Stimulated activated memory B cell treated with anti-CD40 and anti-IgM and Interleukin-4, amounts not matched to agents 10 μg/mL and 1 μg/mL and 100 μg/mL, for 72 hours (primary cell): ENCODE results near the gene TARS1.
A peak's percentile ranks its signal among the peaks of the same experiment; 100 is the strongest.
"Not testable (repeated sequence)": the region's sequence is repeated elsewhere in the genome, so short reads cannot be mapped to it uniquely, and the experiment has no call there.

Experiments used
- ATAC-seq: fragments of 150-1000 bp; cut with Tn5 transposase; 2 replicates; pipeline ENCODE4 v1.10.0; 2021
- H3K27ac Mint-ChIP-seq: one replicate; pipeline ENCODE4 v1.8.0; 2022; ENCODE audit warnings: mild to moderate bottlenecking, mixed read lengths
- H3K27me3 Mint-ChIP-seq: one replicate; pipeline ENCODE4 v1.8.0; 2022; ENCODE audit warnings: mixed read lengths
- H3K36me3 Mint-ChIP-seq: one replicate; pipeline ENCODE4 v1.8.0; 2022; ENCODE audit warnings: mixed read lengths
- H3K4me1 Mint-ChIP-seq: one replicate; pipeline ENCODE4 v1.8.0; 2022; ENCODE audit warnings: mixed read lengths
- H3K4me3 Mint-ChIP-seq: one replicate; pipeline ENCODE4 v1.8.0; 2022; ENCODE audit warnings: mild to moderate bottlenecking, moderate library complexity, mixed read lengths
- H3K9me3 Mint-ChIP-seq: one replicate; pipeline ENCODE4 v1.8.0; 2022; ENCODE audit warnings: mixed read lengths

The TARS1 gene

DNA sequence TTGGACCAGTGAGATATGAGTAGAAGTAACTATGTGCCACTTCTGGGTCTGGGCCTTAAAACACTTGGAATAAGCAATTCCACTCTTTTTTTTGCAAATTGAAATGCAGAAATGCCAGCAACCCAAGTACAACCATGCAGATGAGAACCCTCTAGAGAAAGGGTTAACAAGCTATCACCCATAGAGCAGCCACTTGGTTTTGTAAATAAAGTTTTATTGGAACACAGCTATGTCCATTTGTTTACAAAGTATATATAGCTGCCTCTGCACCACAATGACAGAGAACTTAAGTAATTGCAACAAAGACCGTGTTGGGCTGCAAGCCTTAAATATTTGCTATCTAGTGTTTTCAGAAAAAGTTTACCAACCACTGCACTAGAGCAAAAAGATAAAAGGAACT, 9.8 kb upstream of the TARS1 start:
- no peak for ATAC-seq
- H3K36me3 Mint-ChIP-seq, result no peaks in the 10 kb centered on the region
- H3K27me3 Mint-ChIP-seq, result peaks cover 31% of the 10 kb centered on the region
- no peak overlapping the region for H3K27ac Mint-ChIP-seq
- H3K9me3 Mint-ChIP-seq, result peaks cover 3% of the 10 kb centered on the region
- H3K4me3 Mint-ChIP-seq, result no peak overlapping the region
- peaks cover 5% of the 10 kb centered on the region for H3K4me1 Mint-ChIP-seq

DNA sequence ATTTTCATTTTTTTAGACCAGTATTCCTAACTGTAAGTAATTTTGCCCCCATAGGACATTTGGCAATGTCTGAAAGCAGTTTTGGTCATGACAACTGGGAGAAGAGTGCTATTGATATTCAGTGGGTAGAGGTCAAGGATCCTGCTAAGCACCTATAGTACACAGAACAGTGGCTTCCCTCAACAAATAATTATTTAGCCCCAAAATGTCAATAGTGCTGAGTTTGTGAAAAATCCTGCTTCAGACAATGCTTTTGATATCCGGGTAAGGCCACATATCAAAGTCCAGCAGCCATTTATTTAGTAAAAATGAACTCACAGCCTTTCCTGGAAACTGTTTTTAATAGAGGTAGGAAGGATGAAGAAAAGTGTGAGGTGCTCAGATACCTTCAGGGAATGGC, 8.1 kb upstream of the TARS1 start:
- peaks cover 8% of the 10 kb centered on the region for H3K4me1 Mint-ChIP-seq
- no peaks in the 10 kb centered on the region for H3K36me3 Mint-ChIP-seq
- peaks cover 3% of the 10 kb centered on the region for H3K9me3 Mint-ChIP-seq

DNA sequence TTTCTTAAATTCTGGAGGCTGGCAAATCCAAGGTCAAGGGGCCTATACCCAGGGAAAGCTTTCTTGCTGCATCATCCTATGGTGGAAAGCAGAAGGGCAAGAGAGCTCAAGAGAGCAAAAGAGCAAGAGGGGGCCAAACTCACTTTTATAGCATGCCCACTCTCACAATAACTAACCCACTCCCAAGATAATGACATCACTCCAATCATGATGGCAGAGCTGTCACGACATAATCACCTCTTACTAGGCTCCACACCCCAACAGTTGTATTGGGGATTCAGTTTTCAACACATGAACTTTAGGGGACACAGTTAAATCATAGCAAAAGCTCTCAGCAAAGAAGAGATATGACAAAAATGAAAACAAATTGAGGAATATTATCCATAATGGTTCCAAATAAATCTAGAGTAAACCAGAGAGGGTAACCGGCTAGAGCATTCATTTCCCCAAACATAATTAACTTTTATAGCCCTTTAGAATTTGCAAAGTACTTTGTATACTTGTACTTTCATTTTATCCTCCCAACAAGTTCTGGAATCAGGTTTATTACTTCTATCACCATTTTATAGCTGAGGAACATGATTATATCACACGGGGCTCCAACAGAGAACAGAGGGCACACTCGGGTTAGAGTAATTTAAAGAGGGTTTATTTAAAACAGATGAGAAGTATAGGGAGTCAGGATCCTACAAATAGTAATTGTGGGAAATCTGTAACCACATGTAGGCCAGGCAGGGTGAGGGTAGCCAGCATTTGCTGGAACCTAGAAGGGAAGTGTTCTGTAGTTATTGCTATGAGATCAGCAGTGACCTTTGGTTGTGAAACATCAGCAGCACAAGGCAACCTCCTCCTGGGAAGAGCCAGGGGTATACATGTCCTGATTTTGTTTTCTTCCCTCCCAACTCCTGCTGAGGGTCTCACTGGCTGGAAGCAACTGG, 7.2 kb upstream of the TARS1 start:
- ATAC-seq, result no peak
- H3K27ac Mint-ChIP-seq, result no peak overlapping the region

More for the DNA sequence above, 8.1 kb upstream of the TARS1 start:
- no peak for ATAC-seq
- H3K4me3 Mint-ChIP-seq, result no peak overlapping the region
- H3K27ac Mint-ChIP-seq, result no peak overlapping the region
- peaks cover 20% of the 10 kb centered on the region for H3K27me3 Mint-ChIP-seq

DNA sequence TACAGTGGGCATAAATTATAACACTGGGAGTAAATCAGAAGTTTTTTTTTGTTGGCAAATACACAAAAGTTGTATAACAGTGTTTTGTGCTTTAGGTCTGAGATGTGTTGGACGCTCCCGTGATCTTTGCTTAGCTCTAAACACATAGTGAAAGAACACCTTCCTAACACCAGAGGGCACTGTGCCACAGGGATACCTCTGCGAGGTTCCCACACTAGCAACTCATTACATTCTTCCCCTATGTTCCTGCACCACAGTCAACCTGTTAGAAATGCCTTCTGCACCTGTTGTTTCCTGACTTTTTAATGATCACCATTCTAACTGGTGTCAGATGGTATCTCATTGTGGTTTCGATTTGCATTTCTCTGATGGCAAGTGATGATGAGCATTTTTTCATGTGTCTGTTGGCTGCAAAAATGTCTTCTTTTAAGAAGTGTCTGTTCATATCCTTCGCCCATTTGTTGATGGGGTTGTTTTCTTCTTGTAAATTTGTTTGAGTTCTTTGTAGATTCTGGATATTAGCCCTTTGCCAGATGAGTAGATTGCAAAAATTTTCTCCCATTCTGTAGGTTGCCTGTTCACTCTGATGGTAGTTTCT, 4.8 kb upstream of the TARS1 start:
- not testable (repeated sequence) for H3K4me1 Mint-ChIP-seq, H3K27ac Mint-ChIP-seq, H3K9me3 Mint-ChIP-seq, H3K27me3 Mint-ChIP-seq, H3K36me3 Mint-ChIP-seq, H3K4me3 Mint-ChIP-seq
- ATAC-seq, result peak; percentile 58

More for the DNA sequence above, 7.2 kb upstream of the TARS1 start:
- H3K9me3 Mint-ChIP-seq, result peaks cover 3% of the 10 kb centered on the region
- no peaks in the 10 kb centered on the region for H3K36me3 Mint-ChIP-seq
- peaks cover 11% of the 10 kb centered on the region for H3K27me3 Mint-ChIP-seq
- peaks cover 8% of the 10 kb centered on the region for H3K4me1 Mint-ChIP-seq
- H3K4me3 Mint-ChIP-seq, result no peak overlapping the region

DNA sequence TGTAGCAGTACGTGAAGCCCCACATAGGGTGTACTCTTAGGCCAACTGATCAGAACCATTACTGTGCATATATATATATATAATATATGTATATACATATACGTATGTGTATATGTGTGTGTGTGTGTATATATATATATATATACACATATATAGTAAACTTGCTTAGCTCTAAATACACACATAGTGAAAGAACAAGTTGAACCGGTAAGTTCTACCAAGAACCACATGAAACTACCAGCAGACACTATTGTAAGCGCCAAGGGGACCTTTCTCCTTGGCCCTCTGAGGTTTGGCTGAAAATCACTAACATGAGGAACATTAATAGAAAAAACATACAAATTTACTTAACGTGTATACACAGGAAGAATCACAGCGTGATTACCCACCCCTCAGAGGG, 1.8 kb upstream of the TARS1 start:
- ATAC-seq, result no peak
- H3K27me3 Mint-ChIP-seq, result no peaks in the 10 kb centered on the region
- peaks cover 20% of the 10 kb centered on the region for H3K4me1 Mint-ChIP-seq
- no peak overlapping the region for H3K27ac Mint-ChIP-seq
- no peak overlapping the region for H3K4me3 Mint-ChIP-seq
- H3K9me3 Mint-ChIP-seq, result no peaks in the 10 kb centered on the region
- no peaks in the 10 kb centered on the region for H3K36me3 Mint-ChIP-seq

DNA sequence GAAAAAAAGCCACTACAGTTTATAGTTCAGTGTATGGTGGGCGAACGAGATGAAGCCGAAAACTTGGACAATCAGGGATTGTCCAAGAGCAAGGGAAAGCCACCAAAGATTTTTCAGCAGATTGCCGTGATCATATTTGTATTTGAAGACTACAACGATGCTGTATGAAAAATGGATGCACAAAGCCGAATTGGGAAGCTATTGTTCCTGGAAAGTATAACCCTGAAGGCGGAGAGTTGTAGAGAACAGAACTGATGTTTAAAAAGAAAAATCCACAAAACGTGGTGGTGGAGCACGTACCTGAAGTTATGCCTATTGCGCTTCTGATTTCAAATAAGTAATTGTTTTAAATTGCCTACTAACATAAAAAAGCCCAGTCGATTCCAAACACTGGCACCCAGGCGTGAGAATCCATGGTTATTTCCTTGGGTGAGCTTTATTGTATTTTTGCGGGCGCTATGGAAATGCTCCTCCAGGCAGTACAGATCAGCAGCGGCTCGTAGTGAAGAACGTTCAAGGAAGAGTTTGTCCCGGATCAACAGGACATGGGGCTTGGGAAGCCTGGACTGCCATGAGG, 772 bp upstream of the TARS1 start:
- Mint-ChIP-seq H3K36me3 (peaks cover 8% of the 10 kb centered on the region), H3K27me3 (no peaks in the 10 kb centered on the region), H3K27ac (no peak overlapping the region), H3K4me1 (peaks cover 29% of the 10 kb centered on the region), H3K4me3 (no peak overlapping the region), H3K9me3 (no peaks in the 10 kb centered on the region)
- no peak for ATAC-seq

DNA sequence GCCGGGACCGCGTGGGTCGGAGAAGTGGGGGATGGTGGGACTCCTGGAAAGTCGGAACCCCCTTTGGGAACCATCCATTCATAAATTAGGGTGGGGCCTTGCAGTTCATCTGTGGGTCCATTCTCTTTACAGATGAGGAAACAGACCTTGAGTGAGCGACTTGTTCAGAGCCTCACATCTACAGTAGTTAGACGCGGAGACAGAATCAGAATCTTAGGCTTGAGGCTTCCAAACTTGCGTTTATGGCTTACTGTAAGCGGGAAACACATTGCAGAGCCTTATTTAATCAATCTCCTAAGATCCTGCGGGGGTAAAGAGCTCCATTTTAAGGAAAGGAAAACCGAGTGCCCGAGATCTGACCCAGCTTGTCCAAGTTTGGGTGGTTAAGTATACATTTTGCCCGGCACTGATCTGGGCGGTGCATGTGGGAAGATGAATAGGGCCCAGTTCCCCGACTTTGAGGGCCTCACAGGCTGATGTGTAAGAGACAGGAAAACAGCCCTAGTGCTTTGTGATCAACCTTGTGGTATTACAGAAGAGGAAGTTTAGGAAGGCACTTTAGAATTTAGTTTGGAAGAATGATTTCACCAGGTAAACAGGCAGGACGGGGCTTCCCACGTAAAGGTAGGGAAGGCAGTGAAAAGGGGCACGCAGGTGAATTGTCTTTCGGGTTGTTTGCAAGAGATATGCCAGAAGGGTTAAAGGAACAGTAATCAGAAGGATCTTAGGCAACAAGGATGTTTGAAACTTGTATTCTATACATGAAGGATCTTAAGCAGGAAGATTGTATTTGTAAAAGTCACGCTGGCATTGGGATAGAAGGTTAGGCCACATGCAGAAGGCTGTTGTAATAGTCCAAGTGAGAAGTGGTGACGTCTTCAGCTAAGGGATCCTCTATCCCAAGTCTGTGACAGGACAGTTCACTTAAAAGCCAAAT, 744 bp downstream of the TARS1 start:
- no peaks in the 10 kb centered on the region for H3K27me3 Mint-ChIP-seq
- H3K4me1 Mint-ChIP-seq, result peaks cover 32% of the 10 kb centered on the region
- H3K27ac Mint-ChIP-seq, result no peak overlapping the region
- no peak overlapping the region for H3K4me3 Mint-ChIP-seq
- peak; percentile 70 for ATAC-seq
- peaks cover 23% of the 10 kb centered on the region for H3K36me3 Mint-ChIP-seq
- H3K9me3 Mint-ChIP-seq, result no peaks in the 10 kb centered on the region

DNA sequence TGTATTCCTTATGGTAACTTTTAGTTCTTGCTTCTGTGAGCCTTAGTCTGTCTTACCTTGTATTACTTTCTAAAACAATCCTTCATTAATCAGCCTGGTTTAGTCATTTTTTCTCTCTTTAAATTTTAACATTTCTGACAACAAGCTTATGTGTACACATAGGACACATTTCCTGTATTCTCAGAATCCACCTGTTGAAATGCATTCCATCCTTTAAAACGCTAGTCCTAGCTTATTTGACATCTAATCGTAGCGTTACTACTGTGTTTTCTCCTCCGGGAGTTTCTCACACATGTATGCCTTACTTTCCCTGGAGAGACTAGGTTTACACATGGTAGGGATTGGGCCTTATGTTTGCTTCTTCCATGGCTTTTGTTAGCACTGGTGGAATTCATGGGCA, 3.8 kb downstream of the TARS1 start:
- Mint-ChIP-seq H3K4me1 (peaks cover 39% of the 10 kb centered on the region), H3K4me3 (no peak overlapping the region), H3K27ac (no peak overlapping the region), H3K9me3 (no peaks in the 10 kb centered on the region), H3K27me3 (no peaks in the 10 kb centered on the region), H3K36me3 (peaks cover 41% of the 10 kb centered on the region)
- ATAC-seq, result no peak

DNA sequence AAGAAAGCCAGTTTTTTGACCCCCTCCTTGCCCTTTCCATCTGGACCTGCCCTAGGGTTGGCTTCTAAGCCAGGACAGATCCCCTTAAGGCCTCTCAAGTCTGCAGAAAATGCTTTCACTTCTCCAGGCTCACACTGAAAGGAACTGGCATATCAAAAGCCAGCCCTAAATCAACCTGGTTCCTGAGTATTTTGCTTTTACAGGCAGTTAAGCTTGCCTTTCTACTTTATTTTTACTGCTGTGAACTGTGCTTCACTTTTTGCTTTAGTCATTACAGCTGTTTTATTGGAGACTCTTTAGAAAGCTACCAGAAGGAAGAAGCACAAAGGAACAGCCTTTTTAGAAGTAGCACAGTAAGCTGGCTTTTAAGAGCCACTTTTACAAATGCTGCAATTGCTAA, 5.0 kb downstream of the TARS1 start:
- Mint-ChIP-seq H3K4me1 (peaks cover 39% of the 10 kb centered on the region), H3K27ac (no peak overlapping the region), H3K9me3 (no peaks in the 10 kb centered on the region), H3K27me3 (no peaks in the 10 kb centered on the region), H3K36me3 (peaks cover 41% of the 10 kb centered on the region), H3K4me3 (no peak overlapping the region)
- ATAC-seq, result no peak

DNA sequence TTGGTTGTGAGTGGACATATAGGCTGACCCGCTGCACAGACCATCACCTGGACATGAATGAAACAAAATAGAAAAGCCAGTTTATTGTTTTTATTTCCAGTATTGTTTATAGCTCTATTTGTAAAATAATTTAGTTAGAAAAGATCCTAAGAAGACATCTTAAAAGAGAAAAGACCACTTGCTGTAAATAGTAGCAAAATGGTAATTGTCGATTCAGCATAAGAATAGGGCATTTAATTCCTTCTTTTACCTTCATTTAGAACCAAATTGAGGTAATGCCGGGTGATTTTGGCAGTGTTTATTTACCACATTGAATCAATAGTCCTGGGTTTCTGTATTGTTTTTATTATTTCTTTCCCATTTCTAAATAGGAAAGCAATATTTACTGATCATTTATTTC, 7.4 kb downstream of the TARS1 start:
- no peaks in the 10 kb centered on the region for H3K9me3 Mint-ChIP-seq
- H3K4me1 Mint-ChIP-seq, result peaks cover 31% of the 10 kb centered on the region
- H3K27ac Mint-ChIP-seq, result no peak overlapping the region
- H3K4me3 Mint-ChIP-seq, result no peak overlapping the region
- ATAC-seq, result no peak
- H3K36me3 Mint-ChIP-seq, result peaks cover 46% of the 10 kb centered on the region
- H3K27me3 Mint-ChIP-seq, result no peaks in the 10 kb centered on the region

DNA sequence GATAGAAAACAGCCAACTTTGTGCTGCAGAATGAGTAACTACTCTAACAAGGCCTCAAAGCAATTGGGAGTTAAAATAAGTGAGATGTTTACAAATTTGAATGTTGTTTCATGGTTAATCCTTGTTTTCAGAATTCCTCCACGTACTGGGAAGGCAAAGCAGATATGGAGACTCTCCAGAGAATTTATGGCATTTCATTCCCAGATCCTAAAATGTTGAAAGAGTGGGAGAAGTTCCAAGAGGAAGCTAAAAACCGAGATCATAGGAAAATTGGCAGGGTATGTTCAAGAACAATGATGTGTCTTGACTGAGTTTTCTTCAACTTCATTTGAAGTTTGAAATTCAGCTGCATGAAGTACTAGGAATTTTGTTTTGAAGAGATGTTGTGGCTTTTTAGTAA, 16.4 kb downstream of the TARS1 start:
- no peak overlapping the region for H3K4me3 Mint-ChIP-seq
- H3K27me3 Mint-ChIP-seq, result no peaks in the 10 kb centered on the region
- peaks cover 46% of the 10 kb centered on the region for H3K36me3 Mint-ChIP-seq
- H3K9me3 Mint-ChIP-seq, result no peaks in the 10 kb centered on the region
- no peaks in the 10 kb centered on the region for H3K4me1 Mint-ChIP-seq
- no peak overlapping the region for H3K27ac Mint-ChIP-seq
- no peak for ATAC-seq

DNA sequence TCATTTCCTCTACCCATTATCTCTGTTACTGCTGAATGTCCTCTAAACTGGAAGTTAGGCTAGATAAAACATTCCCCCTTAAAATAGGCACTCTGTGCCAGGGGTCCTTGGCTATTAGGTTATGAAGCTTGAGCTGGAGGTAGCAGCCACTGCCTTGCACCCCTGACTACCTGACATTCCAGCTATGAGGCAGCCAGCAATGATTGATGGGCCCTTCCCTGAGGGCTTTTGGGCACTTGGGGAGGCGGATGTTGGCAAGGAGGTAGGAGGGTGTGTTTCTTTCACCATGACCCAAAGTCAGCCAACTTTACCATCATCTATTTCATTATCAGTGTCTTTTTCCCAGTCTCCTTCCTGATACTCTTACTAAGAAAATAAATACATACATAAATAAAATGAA, 17.1 kb downstream of the TARS1 start:
- peaks cover 45% of the 10 kb centered on the region for H3K36me3 Mint-ChIP-seq
- no peak for ATAC-seq
- no peak overlapping the region for H3K4me3 Mint-ChIP-seq
- H3K27me3 Mint-ChIP-seq, result no peaks in the 10 kb centered on the region
- H3K9me3 Mint-ChIP-seq, result no peaks in the 10 kb centered on the region
- no peak overlapping the region for H3K27ac Mint-ChIP-seq
- no peaks in the 10 kb centered on the region for H3K4me1 Mint-ChIP-seq

DNA sequence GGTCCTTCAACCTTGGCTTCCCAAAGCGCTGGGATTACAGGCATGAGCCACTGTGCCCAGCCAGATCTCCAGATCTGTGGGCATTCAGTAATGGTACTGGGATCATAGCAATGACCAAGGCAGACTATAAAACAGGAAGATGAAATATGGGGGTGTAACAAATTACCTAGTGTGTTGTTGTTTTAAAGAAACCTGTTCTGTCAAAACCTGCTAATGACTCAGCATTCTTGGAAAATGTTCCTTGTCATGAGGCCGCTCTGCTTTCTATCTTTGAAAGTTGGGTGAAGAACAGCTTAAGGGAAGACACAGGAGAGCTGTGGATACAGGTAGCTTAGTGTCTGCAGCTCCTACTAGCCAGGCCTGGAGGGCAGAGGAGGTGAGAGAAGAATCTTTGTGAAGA, 19.4 kb downstream of the TARS1 start:
- no peak for ATAC-seq
- Mint-ChIP-seq H3K4me1 (no peaks in the 10 kb centered on the region), H3K9me3 (no peaks in the 10 kb centered on the region), H3K27me3 (no peaks in the 10 kb centered on the region), H3K4me3 (no peak overlapping the region), H3K36me3 (peaks cover 46% of the 10 kb centered on the region), H3K27ac (no peak overlapping the region)

DNA sequence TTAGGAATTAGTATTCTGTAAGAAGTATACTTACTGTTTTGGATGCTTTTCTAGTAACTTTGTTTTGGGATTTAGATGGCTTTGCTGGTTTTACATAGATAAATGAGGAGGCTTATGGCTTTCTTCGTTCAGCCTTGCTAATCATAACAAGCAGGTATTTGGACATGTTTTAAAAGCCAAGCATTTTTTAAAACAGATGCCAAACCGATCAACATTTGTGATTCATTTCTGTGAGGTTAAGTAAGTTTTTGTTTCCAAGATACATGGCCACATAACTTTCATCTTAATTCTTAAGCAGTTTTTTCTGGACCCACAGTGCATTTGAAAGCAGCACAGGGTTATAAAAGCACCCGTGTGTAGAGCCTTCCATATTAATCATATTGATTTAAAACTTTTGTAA, 21.7 kb downstream of the TARS1 start:
- Mint-ChIP-seq H3K4me1 (no peaks in the 10 kb centered on the region), H3K9me3 (no peaks in the 10 kb centered on the region), H3K27me3 (no peaks in the 10 kb centered on the region), H3K36me3 (peaks cover 50% of the 10 kb centered on the region), H3K27ac (no peak overlapping the region), H3K4me3 (no peak overlapping the region)
- no peak for ATAC-seq

DNA sequence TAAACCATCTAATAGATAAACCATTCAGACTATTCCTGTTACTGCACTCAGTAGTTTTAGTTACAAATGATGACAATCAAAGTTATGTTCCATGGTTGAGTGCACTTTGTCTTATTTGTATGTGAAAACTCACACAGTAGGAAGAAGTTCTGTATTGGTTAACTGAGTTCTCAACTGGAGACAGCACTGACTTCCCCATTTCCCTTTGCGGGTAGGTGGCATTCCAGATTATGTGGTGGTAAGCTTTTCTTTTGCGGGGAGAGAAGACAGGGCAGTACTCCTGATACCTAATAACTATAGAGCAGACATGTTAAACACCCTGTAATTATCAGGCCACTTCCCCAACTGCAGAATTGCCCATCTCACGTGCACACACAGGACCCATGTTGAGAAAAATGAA, 24.4 kb downstream of the TARS1 start:
- H3K4me3 Mint-ChIP-seq, result no peak overlapping the region
- H3K9me3 Mint-ChIP-seq, result no peaks in the 10 kb centered on the region
- H3K27ac Mint-ChIP-seq, result no peak overlapping the region
- no peaks in the 10 kb centered on the region for H3K4me1 Mint-ChIP-seq
- peaks cover 55% of the 10 kb centered on the region for H3K36me3 Mint-ChIP-seq
- no peak for ATAC-seq
- H3K27me3 Mint-ChIP-seq, result no peaks in the 10 kb centered on the region
